Right renal pelvis (tissue), 4 donors: ENCODE data around the gene TMEM233. TPM values are rescaled to one million over a fixed set of nuclear protein-coding genes. Genes with fewer than 3 reads are reported as not detected.
A peak's percentile ranks its signal among the peaks of the same experiment; 100 is the strongest.
"Not testable (repeated sequence)": the region's sequence is repeated elsewhere in the genome, so short reads cannot be mapped to it uniquely, and the experiment has no call there.

Experiments used
- DNase-seq, 4 donors: peaks; one replicate each; pipeline ENCODE4 v3.0.0-alpha.2; 2013; ENCODE audit warnings: low read depth in 4 of 4, low spot score in 3 of 4, missing footprints in 1 of 4
- polyA plus RNA-seq, 4 donors: library from polyadenylated mRNA; unstranded; fragments of 120-200 nt; gene quantifications; one replicate each; pipeline ENCODE4 v1.2.1, GENCODE V29; 2013; ENCODE audit not compliant: insufficient read length in 4 of 4

The TMEM233 gene
- polyA plus RNA-seq, 4 donors, result 1.2 to 1.7 (median 1.4) TPM

GRCh38 chr12:119652665-119653064 lies 59.1 kb downstream of the TMEM233 start:
- no peak for DNase-seq

- not testable (repeated sequence) for DNase-seq
These were observed 63.4 kb downstream of the TMEM233 start for GRCh38 chr12:119657001-119657400.

- not testable (repeated sequence) for DNase-seq
These were observed 64.6 kb downstream of the TMEM233 start for GRCh38 chr12:119658166-119658565.

GRCh38 chr12:119659289-119659897 lies 65.8 kb downstream of the TMEM233 start:
- no peak for DNase-seq

- no peak for DNase-seq
These were observed 66.5 kb downstream of the TMEM233 start for GRCh38 chr12:119660076-119660475.

GRCh38 chr12:119661882-119662281 lies 68.3 kb downstream of the TMEM233 start:
- no peak for DNase-seq

- no peak for DNase-seq
These were observed 71.1 kb downstream of the TMEM233 start for GRCh38 chr12:119664642-119665041.

- DNase-seq, result no peak
These were observed 71.8 kb downstream of the TMEM233 start for GRCh38 chr12:119665164-119665929.

GRCh38 chr12:119666226-119666795 lies 72.7 kb downstream of the TMEM233 start:
- DNase-seq, result no peak

GRCh38 chr12:119666900-119667576 lies 73.5 kb downstream of the TMEM233 start:
- no peak for DNase-seq

- peak; percentile 89 to 92 (median 90) for DNase-seq
These were observed 74.2 kb downstream of the TMEM233 start, which contains the start of gene PRKAB1 for GRCh38 chr12:119667577-119668323. PRKAB1 (plus strand) TSS chr12:119668133; CDS start chr12:119668245, 112 bp downstream.

- no peak for DNase-seq
These were observed 74.8 kb downstream of the TMEM233 start for GRCh38 chr12:119668324-119668841.

GRCh38 chr12:119669744-119670472 lies 76.3 kb downstream of the TMEM233 start:
- DNase-seq, result no peak

- no peak for DNase-seq
These were observed 77.5 kb downstream of the TMEM233 start for GRCh38 chr12:119671070-119671469.

GRCh38 chr12:119672194-119672593 lies 78.6 kb downstream of the TMEM233 start:
- no peak for DNase-seq

GRCh38 chr12:119673634-119674033 lies 80.1 kb downstream of the TMEM233 start:
- no peak for DNase-seq

GRCh38 chr12:119674560-119674959 lies 81.0 kb downstream of the TMEM233 start:
- no peak for DNase-seq

GRCh38 chr12:119676022-119676421 lies 82.4 kb downstream of the TMEM233 start:
- no peak for DNase-seq

GRCh38 chr12:119676573-119676972 lies 83.0 kb downstream of the TMEM233 start:
- DNase-seq, result no peak
